PC-9 (cell line): ENCODE results near the gene PSMG3. TPM values are rescaled to one million over a fixed set of nuclear protein-coding genes. Genes with fewer than 3 reads are reported as not detected.

Experiments
- BruUV-seq: library from RNA; stranded (reverse); fragments of 400-500 nt; replicated peaks from 2 replicates; lab custom pipeline; 2021; lab: Mats Ljungman, UMichigan
- CTCF ChIA-PET: fragments of 300-600 bp; sonication (Branson Sonifier 250); formaldehyde crosslinking; loops from one replicate; lab custom pipeline; 2022; ENCODE audit warnings: antibody characterized with exemption; lab: Charles Lee
- POLR2A ChIA-PET: fragments of 300-600 bp; sonication (Branson Sonifier 250); formaldehyde crosslinking; loops from one replicate; lab custom pipeline; 2022; ENCODE audit warnings: antibody characterized with exemption; ENCODE audit not compliant: unreplicated experiment; lab: Charles Lee
- DNase-seq, 2 experiments: peaks; one replicate each; pipeline versions ENCODE4 v3.0.0 to v3.0.0-alpha.2; 2015 to 2022; ENCODE audit warnings: mixed read lengths in 1 of 2
- H2AFZ ChIP-seq: fragments of 200-600 bp; sonication (generic); 2 replicates; pipeline ENCODE4 v1.8.1; 2017; ENCODE audit warnings: antibody characterized with exemption
- H3F3A ChIP-seq: fragments of 200-600 bp; sonication (generic); 2 replicates; pipeline ENCODE4 v1.8.1; 2017; ENCODE audit warnings: antibody characterized with exemption, mild to moderate bottlenecking, low read depth; ENCODE audit not compliant: insufficient read depth
- H3K27ac ChIP-seq: fragments of 200-600 bp; sonication (generic); 2 replicates; pipeline ENCODE4 v1.6.1; 2016; ENCODE audit warnings: mixed run types
- H3K27me3 ChIP-seq: fragments of 200-600 bp; sonication (generic); 2 replicates; pipeline ENCODE4 v1.6.1; 2016; ENCODE audit warnings: low read depth, mixed run types; ENCODE audit not compliant: insufficient read depth
- H3K36me3 ChIP-seq: fragments of 200-600 bp; sonication (generic); 2 replicates; pipeline ENCODE4 v1.6.1; 2016; ENCODE audit warnings: low read depth, mixed run types
- H3K4me1 ChIP-seq: fragments of 200-600 bp; sonication (generic); replicated peaks from 2 replicates; pipeline ENCODE4 v1.6.1; 2016; ENCODE audit warnings: mixed run types; ENCODE audit not compliant: insufficient read depth
- H3K4me2 ChIP-seq: fragments of 200-600 bp; sonication (generic); 2 replicates; pipeline ENCODE4 v1.6.1; 2017; ENCODE audit warnings: mixed run types
- H3K4me3 ChIP-seq: fragments of 200-600 bp; sonication (generic); 2 replicates; pipeline ENCODE4 v1.6.1; 2016; ENCODE audit warnings: mixed run types
- H3K79me2 ChIP-seq: fragments of 200-600 bp; sonication (generic); 2 replicates; pipeline ENCODE4 v1.6.1; 2017; ENCODE audit warnings: low read depth, mixed run types
- H3K9me2 ChIP-seq: fragments of 200-600 bp; sonication (generic); 2 replicates; pipeline ENCODE4 v1.8.1; 2017; ENCODE audit warnings: mild to moderate bottlenecking; ENCODE audit not compliant: insufficient read depth
- H3K9me3 ChIP-seq: fragments of 200-600 bp; sonication (generic); 2 replicates; pipeline ENCODE4 v1.8.1; 2016; ENCODE audit warnings: low read depth; ENCODE audit not compliant: insufficient read depth
- H4K20me1 ChIP-seq: fragments of 200-600 bp; sonication (generic); 2 replicates; pipeline ENCODE4 v1.8.1; 2017; ENCODE audit not compliant: insufficient read depth
- CTCF ChIP-seq: fragments of 200-600 bp; sonication (generic); conservative IDR thresholded peaks from 2 replicates; pipeline ENCODE4 v1.6.1; 2017; ENCODE audit warnings: mixed run types, antibody characterized with exemption, mild to moderate bottlenecking, moderate library complexity
- EZH2 ChIP-seq: fragments of 200-600 bp; sonication (generic); IDR thresholded peaks from 2 replicates; pipeline ENCODE4 v1.8.0; 2017; ENCODE audit warnings: antibody characterized with exemption, low read depth
- intact Hi-C: fragments of 100-400 bp; cut with micrococcal nuclease; formaldehyde crosslinking; loops from one replicate; pipeline ENCODE4 v1.10.0; 2022; ENCODE audit not compliant: unreplicated experiment
- total RNA-seq: library from RNA; stranded (reverse); gene quantifications from 2 replicates; pipeline ENCODE4 v1.2.3, GENCODE V29; 2021

The PSMG3 gene
- total RNA-seq, 1 experiment from 2014 or later = 63.3 TPM

- H3K79me2 ChIP-seq = peaks cover 52% of the 10 kb centered on the region
- H3K27ac ChIP-seq = peak overlapping the region; percentile 89
- no peak overlapping the region for H2AFZ ChIP-seq
- H3K4me1 ChIP-seq = peaks cover 40% of the 10 kb centered on the region
- peak overlapping the region; percentile 64 for H3K4me3 ChIP-seq
- intact Hi-C loops = loop anchor here (10.0 kb wide), 1 partner anchor 993 kb away; no protein-coding TSS in a partner anchor
- no TSS peak for BruUV-seq
- TF ChIP-seq CTCF (no peak), EZH2 (no peak)
- H3K9me3 ChIP-seq = no peaks in the 10 kb centered on the region
- H3F3A ChIP-seq = peaks cover 41% of the 10 kb centered on the region
- POLR2A ChIA-PET = interaction anchor here (0.6 to 0.8 kb wide), 3 partner anchors 23 to 822 kb away, joined by 4 to 17 read pairs (median 5); no protein-coding TSS in a partner anchor
- CTCF ChIA-PET = no interaction called here
- 0 out of 2 replicates have a peak, but pooled peaks cover 7% of the 10 kb centered on the region for H3K27me3 ChIP-seq
- peaks cover 5% of the 10 kb centered on the region for H3K36me3 ChIP-seq
- peak overlapping the region; percentile 98 for H3K4me2 ChIP-seq
- H3K9me2 ChIP-seq = no peaks in the 10 kb centered on the region
- no peak for DNase-seq
- peaks cover 43% of the 10 kb centered on the region for H4K20me1 ChIP-seq
Measured at GRCh38 chr7:1531263-1531978, 38.4 kb downstream of the PSMG3 start.

GRCh38 chr7:1530946-1531262, 38.9 kb downstream of the PSMG3 start:
- H4K20me1 ChIP-seq = peaks cover 39% of the 10 kb centered on the region
- no TSS peak for BruUV-seq
- peak overlapping the region; percentile 98; the same call in 1 of the 2 replicates for H3K4me2 ChIP-seq
- peak overlapping the region; percentile 89; the same call in 1 of the 2 replicates for H3K27ac ChIP-seq
- POLR2A ChIA-PET = interaction anchor here (0.6 kb wide), 1 partner anchor 24 kb away, joined by 4 read pairs; no protein-coding TSS in a partner anchor
- peaks cover 35% of the 10 kb centered on the region for H3K4me1 ChIP-seq
- peak overlapping the region; percentile 64; the same call in 1 of the 2 replicates for H3K4me3 ChIP-seq
- CTCF ChIA-PET = no interaction called here
- DNase-seq = no peak
- peaks cover 5% of the 10 kb centered on the region for H3K36me3 ChIP-seq
- H3K9me3 ChIP-seq = no peaks in the 10 kb centered on the region
- TF ChIP-seq EZH2 (no peak), CTCF (no peak)
- peaks cover 47% of the 10 kb centered on the region for H3K79me2 ChIP-seq
- intact Hi-C loops = loop anchor here (10.0 kb wide), 1 partner anchor 994 kb away; no protein-coding TSS in a partner anchor
- no peaks in the 10 kb centered on the region for H3K9me2 ChIP-seq
- H2AFZ ChIP-seq = no peak overlapping the region
- H3F3A ChIP-seq = peaks cover 39% of the 10 kb centered on the region
- 0 out of 2 replicates have a peak, but pooled peaks cover 8% of the 10 kb centered on the region for H3K27me3 ChIP-seq

- H3K27me3 ChIP-seq = 0 out of 2 replicates have a peak, but pooled peaks cover 8% of the 10 kb centered on the region
- peaks cover 24% of the 10 kb centered on the region for H3K4me1 ChIP-seq
- no peaks in the 10 kb centered on the region for H3K9me2 ChIP-seq
- peaks cover 34% of the 10 kb centered on the region for H3K79me2 ChIP-seq
- intact Hi-C loops = loop anchor here (10.0 kb wide), 1 partner anchor 995 kb away; no protein-coding TSS in a partner anchor
- no TSS peak for BruUV-seq
- CTCF ChIA-PET = no interaction called here
- no peak overlapping the region; the same call in 1 of the 2 replicates for H3K4me3 ChIP-seq
- POLR2A ChIA-PET = no interaction called here
- H2AFZ ChIP-seq = no peak overlapping the region
- H3K27ac ChIP-seq = no peak overlapping the region
- no peak for DNase-seq
- no peaks in the 10 kb centered on the region for H3K9me3 ChIP-seq
- peaks cover 28% of the 10 kb centered on the region for H4K20me1 ChIP-seq
- 0 out of 2 replicates have a peak overlapping the region, but pooled peaks have one; percentile 66 for H3K4me2 ChIP-seq
- H3K36me3 ChIP-seq = no peaks in the 10 kb centered on the region
- TF ChIP-seq CTCF = no peak
- TF ChIP-seq EZH2 = no peak
- H3F3A ChIP-seq = peaks cover 45% of the 10 kb centered on the region
Measured at GRCh38 chr7:1529383-1530116, 40.3 kb downstream of the PSMG3 start.
